Measurements from ENCODE around the gene SLC4A2.
A peak's percentile ranks its signal among the peaks of the same experiment; 100 is the strongest.
"Not testable (repeated sequence)": the region's sequence is repeated elsewhere in the genome, so short reads cannot be mapped to it uniquely, and the experiment has no call there.

SLC4A2 gene, protein sequence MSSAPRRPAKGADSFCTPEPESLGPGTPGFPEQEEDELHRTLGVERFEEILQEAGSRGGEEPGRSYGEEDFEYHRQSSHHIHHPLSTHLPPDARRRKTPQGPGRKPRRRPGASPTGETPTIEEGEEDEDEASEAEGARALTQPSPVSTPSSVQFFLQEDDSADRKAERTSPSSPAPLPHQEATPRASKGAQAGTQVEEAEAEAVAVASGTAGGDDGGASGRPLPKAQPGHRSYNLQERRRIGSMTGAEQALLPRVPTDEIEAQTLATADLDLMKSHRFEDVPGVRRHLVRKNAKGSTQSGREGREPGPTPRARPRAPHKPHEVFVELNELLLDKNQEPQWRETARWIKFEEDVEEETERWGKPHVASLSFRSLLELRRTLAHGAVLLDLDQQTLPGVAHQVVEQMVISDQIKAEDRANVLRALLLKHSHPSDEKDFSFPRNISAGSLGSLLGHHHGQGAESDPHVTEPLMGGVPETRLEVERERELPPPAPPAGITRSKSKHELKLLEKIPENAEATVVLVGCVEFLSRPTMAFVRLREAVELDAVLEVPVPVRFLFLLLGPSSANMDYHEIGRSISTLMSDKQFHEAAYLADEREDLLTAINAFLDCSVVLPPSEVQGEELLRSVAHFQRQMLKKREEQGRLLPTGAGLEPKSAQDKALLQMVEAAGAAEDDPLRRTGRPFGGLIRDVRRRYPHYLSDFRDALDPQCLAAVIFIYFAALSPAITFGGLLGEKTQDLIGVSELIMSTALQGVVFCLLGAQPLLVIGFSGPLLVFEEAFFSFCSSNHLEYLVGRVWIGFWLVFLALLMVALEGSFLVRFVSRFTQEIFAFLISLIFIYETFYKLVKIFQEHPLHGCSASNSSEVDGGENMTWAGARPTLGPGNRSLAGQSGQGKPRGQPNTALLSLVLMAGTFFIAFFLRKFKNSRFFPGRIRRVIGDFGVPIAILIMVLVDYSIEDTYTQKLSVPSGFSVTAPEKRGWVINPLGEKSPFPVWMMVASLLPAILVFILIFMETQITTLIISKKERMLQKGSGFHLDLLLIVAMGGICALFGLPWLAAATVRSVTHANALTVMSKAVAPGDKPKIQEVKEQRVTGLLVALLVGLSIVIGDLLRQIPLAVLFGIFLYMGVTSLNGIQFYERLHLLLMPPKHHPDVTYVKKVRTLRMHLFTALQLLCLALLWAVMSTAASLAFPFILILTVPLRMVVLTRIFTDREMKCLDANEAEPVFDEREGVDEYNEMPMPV

DNA sequence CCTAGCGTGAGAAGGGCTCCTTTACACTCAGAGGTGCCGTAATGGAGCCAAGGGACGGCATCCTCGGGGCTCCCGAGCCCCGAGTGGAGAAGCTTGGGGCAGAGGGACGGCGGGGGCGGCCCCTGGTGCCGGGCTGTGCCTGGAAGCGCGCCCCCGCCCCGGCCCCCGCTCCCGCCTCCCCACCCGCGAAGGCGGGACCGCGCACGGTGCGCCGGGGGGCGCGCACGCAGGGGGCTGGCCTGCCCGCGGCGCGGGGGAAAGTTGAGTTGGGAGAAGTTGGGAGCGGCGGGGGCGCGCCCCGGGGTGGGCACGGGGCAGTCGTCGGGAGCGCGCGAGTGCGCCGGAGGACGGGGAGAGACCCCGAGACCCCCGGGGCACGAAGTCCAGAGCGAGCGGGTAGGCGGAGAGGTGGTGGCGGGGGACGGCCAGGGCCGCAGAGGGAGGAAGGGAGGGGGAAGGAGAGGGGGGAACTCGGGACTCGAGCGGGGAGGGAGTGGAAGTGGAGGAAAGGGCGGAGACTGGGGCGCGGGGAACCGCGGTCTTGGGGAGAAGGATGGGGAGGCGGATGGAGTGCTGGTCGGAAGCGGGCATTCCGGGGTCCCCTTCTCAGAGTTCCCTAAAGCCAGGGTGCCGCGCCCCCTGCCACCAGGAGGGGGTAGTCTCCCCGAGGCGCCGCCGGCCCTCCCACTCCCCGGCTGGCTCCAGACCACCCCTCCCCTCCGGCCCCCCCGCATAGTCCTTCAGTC, at the start of gene SLC4A2:
SLC4A2 (plus strand) TSS at position 223 of the 746 bp plus-strand sequence. CDS start 2,399 bp downstream, outside the sequence.
- DNase-seq, result peak; percentile 58 to 70

DNA sequence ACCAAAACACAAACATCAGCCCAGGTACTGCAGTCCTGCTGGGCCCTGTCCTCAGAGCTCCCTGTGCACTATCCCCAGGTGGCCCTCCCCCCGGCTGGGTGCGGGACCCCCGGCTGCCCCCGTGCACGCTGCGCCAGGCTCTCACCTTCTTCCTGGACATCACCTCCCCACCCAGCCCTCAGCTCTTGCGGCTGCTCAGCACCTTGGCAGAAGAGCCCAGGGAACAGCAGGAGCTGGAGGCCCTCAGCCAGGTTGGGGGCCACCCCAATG, 49.4 kb upstream of the SLC4A2 start:
- no peak for DNase-seq

DNA sequence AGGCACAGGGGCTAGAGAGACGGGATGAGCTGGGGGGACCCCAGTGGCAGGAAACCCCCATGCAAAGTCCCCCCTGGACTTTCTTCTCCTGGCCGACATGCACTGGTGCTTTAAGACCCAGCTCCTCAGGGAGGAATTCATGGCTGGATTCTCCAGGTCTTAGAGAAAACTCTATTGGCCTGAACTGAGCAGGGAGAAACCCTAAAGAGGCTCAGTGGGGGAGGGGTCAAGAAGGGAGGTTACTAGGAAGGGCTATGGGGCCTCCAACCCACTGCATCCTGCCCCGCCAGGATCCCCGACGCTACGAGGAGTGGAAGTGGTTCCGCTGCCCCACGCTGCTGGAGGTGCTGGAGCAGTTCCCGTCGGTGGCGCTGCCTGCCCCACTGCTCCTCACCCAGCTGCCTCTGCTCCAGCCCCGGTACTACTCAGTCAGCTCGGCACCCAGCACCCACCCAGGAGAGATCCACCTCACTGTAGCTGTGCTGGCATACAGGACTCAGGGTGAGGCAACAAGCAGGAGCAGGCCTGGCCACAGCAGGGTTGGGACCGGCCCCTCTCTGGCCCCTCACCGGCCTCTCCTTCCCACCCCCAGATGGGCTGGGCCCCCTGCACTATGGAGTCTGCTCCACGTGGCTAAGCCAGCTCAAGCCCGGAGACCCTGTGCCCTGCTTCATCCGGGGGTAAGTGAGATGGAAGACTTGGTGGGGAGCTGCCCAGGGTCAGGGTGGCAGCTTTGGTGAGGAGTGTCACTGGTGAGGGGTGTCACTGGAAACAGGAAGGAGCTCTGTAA, 48.9 kb upstream of the SLC4A2 start:
- DNase-seq, result no peak

DNA sequence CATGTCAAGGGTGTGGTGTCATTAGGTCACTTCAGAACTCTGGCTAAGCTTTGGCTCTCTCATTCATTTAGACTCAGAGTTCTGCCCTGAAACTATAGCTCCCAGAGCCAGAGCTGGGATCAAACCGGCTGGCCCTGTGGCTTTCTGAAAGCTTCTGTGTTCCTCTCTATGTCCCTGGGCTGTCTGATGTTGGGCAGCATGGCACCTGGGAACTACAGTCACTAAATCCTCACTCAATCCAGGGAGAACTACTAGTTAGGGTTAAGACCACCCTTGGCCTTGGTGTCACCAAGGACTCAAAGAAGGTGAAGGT, 48.3 kb upstream of the SLC4A2 start:
- no peak for DNase-seq

- not testable (repeated sequence) for DNase-seq
Observed at GRCh38 chr7:151011616-151012015, 47.8 kb upstream of the SLC4A2 start.

DNA sequence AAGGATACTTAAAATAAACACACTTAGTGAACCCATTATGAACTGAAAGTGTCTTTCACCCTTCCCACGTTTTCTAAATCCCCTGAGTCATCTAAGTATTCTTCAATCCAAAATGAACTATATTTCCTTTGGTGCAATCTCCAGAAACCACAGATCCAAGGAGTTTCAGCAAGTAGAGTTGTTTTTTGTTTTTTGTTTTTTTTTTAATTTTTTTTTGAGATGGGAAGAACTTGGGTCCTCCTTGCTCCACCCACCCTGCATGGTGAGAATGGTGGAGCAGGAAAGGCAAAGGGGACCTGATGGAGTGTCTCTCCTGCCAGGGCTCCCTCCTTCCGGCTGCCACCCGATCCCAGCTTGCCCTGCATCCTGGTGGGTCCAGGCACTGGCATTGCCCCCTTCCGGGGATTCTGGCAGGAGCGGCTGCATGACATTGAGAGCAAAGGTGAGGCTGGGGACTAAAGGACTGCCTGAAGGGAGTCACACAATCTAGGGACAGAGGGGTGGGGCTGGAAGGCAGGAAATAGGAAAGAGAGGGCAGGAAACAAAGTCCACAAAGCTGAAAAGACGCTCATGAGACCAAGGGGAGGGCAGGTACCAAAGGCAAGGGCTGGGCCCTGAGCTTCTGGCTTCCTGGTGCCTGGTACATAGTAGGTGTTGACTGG, 47.2 kb upstream of the SLC4A2 start:
- DNase-seq, result no peak

- no peak for DNase-seq
Observed at GRCh38 chr7:151012911-151013347, 46.5 kb upstream of the SLC4A2 start.

DNA sequence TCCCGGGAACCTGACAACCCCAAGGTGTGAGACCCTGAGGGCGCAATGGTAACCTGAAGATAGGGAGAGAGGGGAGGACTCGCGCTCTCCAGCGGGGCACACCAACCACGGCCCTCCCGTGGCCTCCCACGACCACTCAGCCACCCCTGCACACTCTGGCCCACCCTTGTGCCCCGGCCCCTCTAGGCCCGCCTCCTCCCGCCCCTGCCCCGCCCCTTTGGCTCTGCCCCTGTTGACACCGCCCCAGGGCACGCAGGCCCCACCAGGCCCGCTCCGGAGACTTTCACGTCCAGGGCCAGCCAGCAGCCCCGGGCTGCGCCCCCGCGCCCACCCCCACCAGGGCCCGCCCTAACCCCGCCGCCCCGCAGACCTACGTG, 46.0 kb upstream of the SLC4A2 start:
- no peak for DNase-seq

GRCh38 chr7:151013733-151014497, 45.5 kb upstream of the SLC4A2 start:
- DNase-seq, result no peak

DNA sequence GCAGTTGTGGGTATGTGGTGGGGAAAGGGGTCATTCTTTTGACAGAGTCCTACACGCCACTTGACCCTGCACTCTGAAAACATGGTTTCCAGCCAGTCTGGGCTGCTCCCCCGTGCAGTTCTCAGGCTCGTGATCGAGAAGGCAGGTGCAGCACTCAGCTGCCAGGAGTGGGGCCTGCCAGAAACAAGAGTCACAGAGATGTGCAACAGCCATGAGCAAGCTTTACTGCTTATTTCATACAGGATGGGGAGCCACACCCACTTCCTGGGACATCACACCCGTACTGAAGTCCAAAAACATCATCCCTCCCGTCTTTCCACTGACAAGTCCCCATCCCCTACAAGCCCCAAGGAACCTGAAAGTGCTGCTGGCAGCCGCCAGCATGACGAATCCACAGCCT, 44.4 kb upstream of the SLC4A2 start:
- no peak for DNase-seq

DNA sequence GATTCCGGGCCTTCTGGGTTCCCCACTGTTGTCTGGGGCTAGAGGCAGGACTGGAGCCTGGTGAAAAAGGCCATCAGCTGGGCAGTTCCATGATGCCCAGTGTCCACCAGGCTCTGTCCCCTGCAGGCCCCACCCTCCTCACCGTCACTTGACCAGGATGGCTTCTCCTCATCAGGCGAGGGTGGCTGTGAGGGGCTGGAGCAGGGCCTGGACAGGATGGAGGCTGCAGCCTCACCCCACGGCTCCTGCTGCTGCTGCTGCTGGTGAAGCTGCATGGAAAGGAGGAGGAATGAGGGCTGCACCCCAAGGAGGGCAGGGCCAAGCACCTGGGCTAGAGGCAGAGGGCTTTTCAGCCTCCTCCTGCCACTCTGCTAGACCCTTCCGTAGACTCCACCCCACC, 43.4 kb upstream of the SLC4A2 start:
- no peak for DNase-seq

DNA sequence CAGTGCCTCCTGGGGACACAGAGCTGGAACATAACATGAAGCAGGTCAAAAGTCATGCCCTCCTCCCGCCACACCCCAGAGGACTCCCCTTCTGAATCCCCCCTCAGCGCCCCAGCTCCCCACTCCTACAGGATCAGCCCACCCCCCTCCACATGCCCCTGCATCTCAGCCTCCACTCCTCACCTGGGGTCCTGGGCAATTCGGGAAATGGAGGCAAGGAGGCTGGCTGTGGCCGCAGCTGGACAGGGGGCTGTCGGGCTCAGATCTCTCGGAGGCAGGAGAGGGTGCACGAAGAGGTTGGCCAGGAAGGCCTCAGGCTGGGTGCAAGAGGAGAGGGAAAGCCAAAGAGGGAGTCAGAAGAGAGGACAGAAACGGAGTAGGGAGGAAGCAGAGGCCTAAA, 42.9 kb upstream of the SLC4A2 start:
- no peak for DNase-seq

DNA sequence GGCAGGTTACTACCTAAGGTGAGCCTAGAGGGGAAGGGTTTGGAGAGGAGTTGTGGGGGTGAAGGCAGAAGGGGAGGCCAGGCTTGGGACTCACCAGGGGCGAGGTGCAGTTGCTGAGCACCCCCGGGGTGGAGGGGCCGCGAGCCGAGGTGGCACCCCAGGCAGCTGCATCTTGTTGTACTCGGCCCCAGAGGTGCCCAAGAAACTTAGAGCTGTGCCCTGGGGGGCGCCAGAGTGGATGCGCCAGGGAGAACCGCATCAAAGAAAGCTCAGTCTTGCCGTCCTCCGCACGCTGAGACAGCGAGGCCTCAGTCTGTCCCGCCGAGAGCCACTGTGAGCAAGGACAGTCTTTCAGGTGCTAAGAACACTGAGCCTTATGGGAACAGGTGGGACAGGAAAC, 42.4 kb upstream of the SLC4A2 start:
- DNase-seq, result no peak

DNA sequence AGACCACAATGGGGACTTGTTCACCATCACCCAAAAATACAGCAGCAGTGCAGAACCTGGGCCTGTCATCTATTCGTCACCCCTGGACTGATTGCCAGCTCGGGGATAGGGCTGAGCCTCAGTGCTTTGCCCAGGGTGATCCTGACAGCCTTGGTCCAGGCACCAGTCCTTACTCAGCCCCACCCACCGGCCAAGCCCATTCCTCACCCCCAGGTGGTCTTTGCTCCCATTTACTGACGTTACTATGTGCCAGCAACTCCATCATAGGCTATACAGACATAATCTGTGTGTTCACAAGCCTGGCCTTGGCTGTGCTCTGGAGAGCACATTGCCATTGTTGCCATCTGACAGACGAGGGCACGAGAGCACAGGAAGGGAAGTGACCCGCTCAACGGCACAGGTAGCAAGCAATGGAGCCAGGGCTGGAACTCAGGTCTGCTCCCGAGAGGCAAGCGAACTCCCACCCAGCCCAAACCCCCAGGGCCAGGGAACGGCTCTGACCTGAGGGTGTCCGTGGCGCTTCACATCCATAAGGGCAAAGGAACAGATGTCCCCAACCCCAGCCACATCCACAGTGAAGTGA, 41.9 kb upstream of the SLC4A2 start:
- DNase-seq, result no peak

DNA sequence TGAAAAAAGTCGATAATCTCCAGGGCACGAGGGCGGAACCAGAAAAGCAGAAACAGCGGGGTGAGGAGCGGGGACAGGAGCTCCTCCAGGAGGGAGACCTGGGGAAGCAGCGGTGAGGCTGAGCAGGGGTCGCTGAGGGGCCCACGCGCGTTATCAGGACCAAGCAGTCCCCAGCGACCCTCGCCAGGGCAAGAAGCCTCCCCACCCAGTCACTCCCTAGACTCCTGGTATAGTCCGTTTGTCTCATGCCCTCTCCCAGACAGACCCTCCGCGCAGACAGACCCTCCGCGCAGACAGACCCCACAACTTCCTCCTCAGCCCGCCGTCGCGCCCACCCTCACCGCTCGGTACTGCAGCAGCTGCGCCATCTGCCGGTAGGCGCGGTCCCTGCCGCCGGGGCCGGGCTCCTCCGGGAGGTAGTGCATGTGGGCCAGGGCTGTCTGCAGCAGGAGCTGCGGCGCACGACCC, 41.4 kb upstream of the SLC4A2 start:
- DNase-seq, result no peak

- no peak for DNase-seq
Observed at GRCh38 chr7:151018421-151019129, 40.8 kb upstream of the SLC4A2 start.

- DNase-seq, result no peak
Observed at GRCh38 chr7:151019130-151019447, 40.3 kb upstream of the SLC4A2 start.

- no peak for DNase-seq
Observed at GRCh38 chr7:151020231-151020630, 39.2 kb upstream of the SLC4A2 start.

- DNase-seq, result no peak
Observed at GRCh38 chr7:151023232-151023631, 36.2 kb upstream of the SLC4A2 start.

All from NCI-H187 (cell line).